Caco-2 (cell line): Measurements from ENCODE around the gene VIPR1. TPM values are rescaled to one million over a fixed set of nuclear protein-coding genes. Genes with fewer than 3 reads are reported as not detected.

Source experiments
- BruUV-seq: library from RNA; stranded (reverse); fragments of 400-500 nt; replicated peaks from 2 replicates; lab custom pipeline; 2021; lab: Mats Ljungman, UMichigan
- CTCF ChIA-PET: fragments of 300-600 bp; sonication (Branson Sonifier 250); formaldehyde crosslinking; loops from one replicate; lab custom pipeline; 2022; ENCODE audit warnings: antibody characterized with exemption; lab: Charles Lee
- POLR2A ChIA-PET: fragments of 300-600 bp; sonication (Branson Sonifier 250); formaldehyde crosslinking; loops from one replicate; lab custom pipeline; 2022; ENCODE audit warnings: antibody characterized with exemption; lab: Charles Lee
- DNase-seq, 2 experiments: peaks; one replicate each; pipeline versions ENCODE4 v3.0.0 to v3.0.0-alpha.2; 2020 to 2022
- H3K27me3 ChIP-seq: replicated peaks from 2 replicates; pipeline ENCODE4 v1.6.0; 2011; ENCODE audit warnings: low read length; ENCODE audit not compliant: control insufficient read depth, insufficient read depth
- H3K36me3 ChIP-seq: 2 replicates; pipeline ENCODE4 v1.5.1; 2011; ENCODE audit warnings: low read length; ENCODE audit not compliant: control insufficient read depth, insufficient read depth
- H3K4me1 ChIP-seq: fragments of 250-450 bp; sonication (Bioruptor Pico); 2 replicates; pipeline ENCODE4 v1.5.1; 2020; ENCODE audit warnings: mild to moderate bottlenecking
- H3K4me3 ChIP-seq: 2 replicates; pipeline ENCODE4 v1.5.1; 2011; ENCODE audit warnings: low read depth, mild to moderate bottlenecking, control low read depth, low read length
- H3K9me3 ChIP-seq: fragments of 250-450 bp; sonication (Bioruptor Pico); 2 replicates; pipeline ENCODE4 v1.5.1; 2020; ENCODE audit warnings: mild to moderate bottlenecking, moderate library complexity
- H3K27ac Mint-ChIP-seq: one replicate; pipeline ENCODE4 v1.8.0; 2022; ENCODE audit warnings: mixed read lengths; ENCODE audit not compliant: unreplicated experiment
- H3K27me3 Mint-ChIP-seq: one replicate; pipeline ENCODE4 v1.8.0; 2022; ENCODE audit warnings: mixed read lengths; ENCODE audit not compliant: insufficient read depth, unreplicated experiment
- H3K36me3 Mint-ChIP-seq: one replicate; pipeline ENCODE4 v1.8.0; 2022; ENCODE audit warnings: mild to moderate bottlenecking, mixed read lengths; ENCODE audit not compliant: insufficient read depth, unreplicated experiment
- H3K4me1 Mint-ChIP-seq: one replicate; pipeline ENCODE4 v1.8.0; 2022; ENCODE audit warnings: low read depth, mixed read lengths; ENCODE audit not compliant: unreplicated experiment
- H3K4me3 Mint-ChIP-seq: one replicate; pipeline ENCODE4 v1.8.0; 2022; ENCODE audit warnings: mild to moderate bottlenecking, moderate library complexity, mixed read lengths; ENCODE audit not compliant: unreplicated experiment
- H3K9me3 Mint-ChIP-seq: one replicate; pipeline ENCODE4 v1.8.0; 2022; ENCODE audit warnings: mixed read lengths; ENCODE audit not compliant: unreplicated experiment
- intact Hi-C: fragments of 100-400 bp; cut with micrococcal nuclease; formaldehyde crosslinking; loops from one replicate; pipeline ENCODE4 v1.10.0; 2022; ENCODE audit not compliant: unreplicated experiment
- total RNA-seq: library from RNA; stranded (reverse); gene quantifications from 2 replicates; pipeline ENCODE4 v1.2.3, GENCODE V29; 2022
- TF ChIP-seq, protein P1 (sequence below), 2 experiments: fragments of 200-600 bp in 1 of 2; IDR thresholded peaks; 1 replicate in 1 of 2; 2 replicates in 1 of 2; pipeline versions ENCODE4 v1.5.1 to v1.8.0; 2011 to 2022; ENCODE audit warnings: antibody characterized with exemption in 1 of 2, control low read depth in 1 of 2, inconsistent platforms in 1 of 2, low read depth in 1 of 2, low read length in 1 of 2, mild to moderate bottlenecking in 1 of 2, moderate library complexity in 1 of 2; ENCODE audit not compliant: insufficient read depth in 1 of 2, severe bottlenecking in 1 of 2, unreplicated experiment in 1 of 2

Gene VIPR1
- total RNA-seq, 1 experiment from 2014 or later, result 3.8 TPM

DNA sequence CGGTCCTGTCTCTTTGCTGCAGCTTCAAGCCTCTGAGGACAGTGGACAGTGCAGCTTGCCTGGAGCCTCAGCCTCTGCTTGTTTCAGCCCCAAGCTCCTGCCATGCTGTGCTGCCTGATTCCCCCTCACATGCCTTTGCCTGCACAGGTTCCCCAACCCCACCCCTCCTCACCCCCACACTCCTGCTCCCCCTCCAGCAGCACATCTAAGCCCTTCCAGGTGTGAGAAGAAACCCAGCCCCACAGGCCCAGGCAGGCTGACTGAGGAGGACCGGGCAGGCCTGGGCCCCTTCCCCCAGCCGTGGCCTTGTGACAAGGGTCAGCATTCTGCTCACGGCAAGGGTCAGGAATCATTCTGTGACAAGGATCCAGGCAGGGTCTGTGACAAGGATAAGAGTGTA is 22.8 kb downstream of the VIPR1 start:
- H3K36me3 ChIP-seq, result no peaks in the 10 kb centered on the region
- TF ChIP-seq, protein P1, sequence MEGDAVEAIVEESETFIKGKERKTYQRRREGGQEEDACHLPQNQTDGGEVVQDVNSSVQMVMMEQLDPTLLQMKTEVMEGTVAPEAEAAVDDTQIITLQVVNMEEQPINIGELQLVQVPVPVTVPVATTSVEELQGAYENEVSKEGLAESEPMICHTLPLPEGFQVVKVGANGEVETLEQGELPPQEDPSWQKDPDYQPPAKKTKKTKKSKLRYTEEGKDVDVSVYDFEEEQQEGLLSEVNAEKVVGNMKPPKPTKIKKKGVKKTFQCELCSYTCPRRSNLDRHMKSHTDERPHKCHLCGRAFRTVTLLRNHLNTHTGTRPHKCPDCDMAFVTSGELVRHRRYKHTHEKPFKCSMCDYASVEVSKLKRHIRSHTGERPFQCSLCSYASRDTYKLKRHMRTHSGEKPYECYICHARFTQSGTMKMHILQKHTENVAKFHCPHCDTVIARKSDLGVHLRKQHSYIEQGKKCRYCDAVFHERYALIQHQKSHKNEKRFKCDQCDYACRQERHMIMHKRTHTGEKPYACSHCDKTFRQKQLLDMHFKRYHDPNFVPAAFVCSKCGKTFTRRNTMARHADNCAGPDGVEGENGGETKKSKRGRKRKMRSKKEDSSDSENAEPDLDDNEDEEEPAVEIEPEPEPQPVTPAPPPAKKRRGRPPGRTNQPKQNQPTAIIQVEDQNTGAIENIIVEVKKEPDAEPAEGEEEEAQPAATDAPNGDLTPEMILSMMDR (IDR thresholded peaks at IDR 0.05; ENCODE audit: insufficient read depth in 1 of 2, low read depth in 1 of 2, low read length in 1 of 2, severe bottlenecking in 1 of 2, unreplicated experiment in 1 of 2), result no peak
- peaks cover 4% of the 10 kb centered on the region for H3K36me3 Mint-ChIP-seq
- H3K9me3 ChIP-seq, result no peaks in the 10 kb centered on the region
- H3K4me3 Mint-ChIP-seq, result no peak overlapping the region
- H3K27ac Mint-ChIP-seq, result no peak overlapping the region
- no peaks in the 10 kb centered on the region for H3K9me3 Mint-ChIP-seq
- peaks cover 4% of the 10 kb centered on the region for H3K4me1 Mint-ChIP-seq
- intact Hi-C loops, result no loop called here
- CTCF ChIA-PET, result no interaction called here
- DNase-seq, result no peak
- H3K4me1 ChIP-seq, result no peaks in the 10 kb centered on the region
- POLR2A ChIA-PET, result no interaction called here
- H3K27me3 ChIP-seq, result no peaks in the 10 kb centered on the region
- no TSS peak for BruUV-seq
- H3K4me3 ChIP-seq, result no peak overlapping the region
- H3K27me3 Mint-ChIP-seq, result no peaks in the 10 kb centered on the region

DNA sequence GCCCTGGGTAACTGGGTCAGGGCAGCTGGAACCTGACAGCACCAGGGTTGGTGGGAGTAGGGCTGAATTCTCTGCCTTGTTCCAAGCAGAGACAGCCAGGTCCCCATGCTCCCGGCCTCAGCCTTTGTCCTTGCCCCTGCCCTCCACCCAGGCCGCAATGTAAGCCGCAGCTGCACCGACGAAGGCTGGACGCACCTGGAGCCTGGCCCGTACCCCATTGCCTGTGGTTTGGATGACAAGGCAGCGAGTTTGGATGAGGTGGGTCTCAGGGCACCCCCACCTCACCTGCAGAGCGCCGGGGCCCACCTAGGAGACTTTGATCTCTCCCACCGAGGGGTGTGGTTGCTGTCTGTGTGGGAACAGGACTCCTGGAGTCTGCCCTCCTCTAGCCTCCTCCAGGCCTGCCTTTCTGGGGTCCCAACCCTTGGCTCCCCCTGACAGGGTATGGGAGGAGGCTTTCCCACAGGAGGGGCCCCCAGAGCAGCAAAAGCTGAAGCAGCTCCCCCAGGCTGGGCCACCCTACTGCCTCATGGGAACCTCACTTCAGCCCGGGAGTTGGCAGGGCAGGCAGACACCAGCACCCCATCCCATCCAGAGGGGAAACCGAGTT is 23.4 kb downstream of the VIPR1 start:
- Histone ChIP-seq H3K4me1 (no peaks in the 10 kb centered on the region), H3K36me3 (no peaks in the 10 kb centered on the region), H3K27me3 (no peaks in the 10 kb centered on the region), H3K4me3 (no peak overlapping the region), H3K9me3 (no peaks in the 10 kb centered on the region)
- H3K27ac Mint-ChIP-seq, result no peak overlapping the region
- ChIA-PET POLR2A (interaction anchor here (0.6 kb wide), 1 partner anchor 18 kb away, joined by 8 read pairs; no protein-coding TSS in a partner anchor), CTCF (interaction anchor here (1.6 kb wide), 1 partner anchor 23 kb away, joined by 3 read pairs; the partner anchor contains the start of gene VIPR1)
- no peaks in the 10 kb centered on the region for H3K27me3 Mint-ChIP-seq
- no peaks in the 10 kb centered on the region for H3K9me3 Mint-ChIP-seq
- no peaks in the 10 kb centered on the region for H3K36me3 Mint-ChIP-seq
- BruUV-seq, result no TSS peak
- no peak for DNase-seq
- no peak overlapping the region for H3K4me3 Mint-ChIP-seq
- H3K4me1 Mint-ChIP-seq, result no peaks in the 10 kb centered on the region
- intact Hi-C loops, result no loop called here
- TF ChIP-seq, protein P1 (IDR thresholded peaks at IDR 0.05; ENCODE audit: insufficient read depth in 1 of 2, low read depth in 1 of 2, low read length in 1 of 2, severe bottlenecking in 1 of 2, unreplicated experiment in 1 of 2), result no peak

DNA sequence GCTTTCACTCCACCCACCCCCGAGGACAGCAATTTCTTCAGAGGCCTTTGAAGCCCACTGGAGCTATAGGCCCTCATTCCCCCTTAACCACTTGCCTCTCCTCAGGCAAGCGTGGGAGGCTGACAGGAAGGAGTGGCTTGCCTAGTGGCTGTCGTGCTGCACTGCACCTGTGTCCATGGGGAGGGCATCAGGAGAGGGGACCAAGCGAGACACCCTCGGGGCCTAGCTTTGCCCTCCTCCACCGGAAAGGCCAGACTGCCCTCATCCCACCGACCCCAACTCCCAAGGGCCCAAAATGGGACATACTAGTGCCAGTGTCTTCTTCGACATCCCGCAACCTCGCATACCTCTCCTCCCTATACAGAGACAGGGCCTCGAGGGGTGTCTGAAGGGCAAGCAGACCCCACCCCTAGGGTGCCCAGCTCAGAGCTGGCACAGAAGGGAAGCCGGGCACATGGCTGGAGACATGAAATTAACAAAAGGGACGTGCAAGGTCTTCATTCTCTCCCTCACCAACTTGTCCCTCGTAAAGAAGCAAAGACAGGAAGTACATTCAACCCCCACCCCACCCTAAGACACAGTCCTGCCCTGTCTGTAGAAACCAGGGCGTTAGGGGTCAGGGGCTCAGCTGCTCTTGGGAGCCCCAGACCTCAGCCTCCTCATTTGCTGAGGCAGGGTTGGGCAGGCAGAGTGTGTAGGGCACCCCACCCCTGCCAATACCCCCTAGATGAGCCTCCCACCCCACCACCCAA is 24.3 kb downstream of the VIPR1 start:
- CTCF ChIA-PET, result interaction anchor here (0.7 to 1.6 kb wide), 3 partner anchors 10 to 297 kb away, joined by 3 read pairs; partner anchors contain the start of gene VIPR1
- Mint-ChIP-seq H3K4me3 (no peak overlapping the region), H3K27ac (no peak overlapping the region), H3K4me1 (no peaks in the 10 kb centered on the region), H3K9me3 (no peaks in the 10 kb centered on the region), H3K27me3 (no peaks in the 10 kb centered on the region), H3K36me3 (no peaks in the 10 kb centered on the region)
- Histone ChIP-seq H3K4me3 (no peak overlapping the region), H3K4me1 (no peaks in the 10 kb centered on the region), H3K36me3 (no peaks in the 10 kb centered on the region), H3K27me3 (no peaks in the 10 kb centered on the region), H3K9me3 (no peaks in the 10 kb centered on the region)
- intact Hi-C loops, result no loop called here
- TF ChIP-seq, protein P1 (IDR thresholded peaks at IDR 0.05; ENCODE audit: insufficient read depth in 1 of 2, low read depth in 1 of 2, low read length in 1 of 2, severe bottlenecking in 1 of 2, unreplicated experiment in 1 of 2), result no peak
- POLR2A ChIA-PET, result interaction anchor here (0.6 kb wide), 1 partner anchor 19 kb away, joined by 8 read pairs; no protein-coding TSS in a partner anchor
- BruUV-seq, result no TSS peak
- DNase-seq, result no peak
